SK-N-MC (cell line): ENCODE data around the gene RCL1.

Experiments used
- DNase-seq: peaks from one replicate; pipeline ENCODE4 v3.0.0-alpha.2; 2011; ENCODE audit warnings: low read depth, low spot score
- H3K27ac ChIP-seq: fragments of 200-600 bp; sonication (generic); 2 replicates; pipeline ENCODE4 v1.5.1; 2016; ENCODE audit warnings: mixed run types
- H3K36me3 ChIP-seq: fragments of 200-600 bp; sonication (generic); 2 replicates; pipeline ENCODE4 v1.6.1; 2017; ENCODE audit warnings: antibody characterized with exemption, low read length, mixed read lengths; ENCODE audit not compliant: insufficient read depth
- H3K4me3 ChIP-seq: fragments of 200-600 bp; sonication (generic); 2 replicates; pipeline ENCODE4 v1.5.1; 2016
- H3K9ac ChIP-seq: fragments of 200-600 bp; sonication (generic); 2 replicates; pipeline ENCODE4 v1.8.0; 2017; ENCODE audit warnings: mixed run types, mixed read lengths; ENCODE audit not compliant: insufficient read length
- H3K9me3 ChIP-seq: fragments of 200-600 bp; sonication (generic); 2 replicates; pipeline ENCODE4 v1.6.1; 2017; ENCODE audit warnings: low read depth, mild to moderate bottlenecking, antibody characterized with exemption, low read length, moderate library complexity, mixed read lengths
- EZH2 ChIP-seq: fragments of 200-600 bp; sonication (generic); IDR thresholded peaks from one replicate; pipeline ENCODE4 v1.6.1; 2017; ENCODE audit warnings: antibody characterized with exemption
- FOXP2 ChIP-seq: optimal IDR thresholded peaks from 2 replicates; pipeline ENCODE3; 2011; ENCODE audit warnings: mild to moderate bottlenecking, moderate library complexity; ENCODE audit not compliant: insufficient read depth; ENCODE audit errors: extremely low read length, control extremely low read depth
- POLR2AphosphoS5 ChIP-seq: IDR thresholded peaks from 2 replicates; pipeline ENCODE4 v1.6.1; 2012; ENCODE audit warnings: mild to moderate bottlenecking, low read depth, low read length, borderline replicate concordance

The RCL1 gene

GRCh38 chr9:4864234-4864661 is 71.5 kb downstream of the RCL1 start:
- DNase-seq, result no peak
- TF ChIP-seq POLR2AphosphoS5 (no peak), EZH2 (no peak), FOXP2 (no peak)
- Histone ChIP-seq H3K36me3 (peaks cover 18% of the 10 kb centered on the region), H3K27ac (no peak overlapping the region), H3K9me3 (no peaks in the 10 kb centered on the region), H3K4me3 (no peak overlapping the region), H3K9ac (no peak overlapping the region)

- Histone ChIP-seq H3K9ac (no peak overlapping the region), H3K4me3 (no peak overlapping the region), H3K9me3 (no peaks in the 10 kb centered on the region), H3K27ac (no peak overlapping the region), H3K36me3 (peaks cover 16% of the 10 kb centered on the region)
- TF ChIP-seq POLR2AphosphoS5 (no peak), FOXP2 (no peak), EZH2 (no peak)
- no peak for DNase-seq
Observed at GRCh38 chr9:4864698-4865097, 72.0 kb downstream of the RCL1 start.

GRCh38 chr9:4865681-4866080 is 72.9 kb downstream of the RCL1 start:
- Histone ChIP-seq H3K9ac (no peak overlapping the region), H3K4me3 (no peak overlapping the region), H3K9me3 (no peaks in the 10 kb centered on the region), H3K27ac (no peak overlapping the region), H3K36me3 (peaks cover 9% of the 10 kb centered on the region)
- TF ChIP-seq FOXP2, result no peak
- TF ChIP-seq POLR2AphosphoS5, result no peak
- no peak for TF ChIP-seq EZH2
- DNase-seq, result no peak

GRCh38 chr9:4866239-4866969 is 73.7 kb downstream of the RCL1 start:
- Histone ChIP-seq H3K27ac (no peak overlapping the region), H3K9ac (no peak overlapping the region), H3K4me3 (no peak overlapping the region), H3K36me3 (peaks cover 2% of the 10 kb centered on the region; the same call in 1 of the 2 replicates), H3K9me3 (no peaks in the 10 kb centered on the region)
- DNase-seq, result no peak
- TF ChIP-seq POLR2AphosphoS5, result no peak
- TF ChIP-seq FOXP2, result no peak
- TF ChIP-seq EZH2, result no peak

GRCh38 chr9:4873066-4873465 is 80.3 kb downstream of the RCL1 start:
- H3K4me3 ChIP-seq, result no peak overlapping the region
- TF ChIP-seq POLR2AphosphoS5, result no peak
- no peak for TF ChIP-seq FOXP2
- TF ChIP-seq EZH2, result no peak
- H3K9me3 ChIP-seq, result no peaks in the 10 kb centered on the region
- no peaks in the 10 kb centered on the region for H3K36me3 ChIP-seq
- no peak overlapping the region for H3K27ac ChIP-seq
- H3K9ac ChIP-seq, result no peak overlapping the region
- DNase-seq, result no peak

GRCh38 chr9:4875559-4875958 is 82.8 kb downstream of the RCL1 start:
- H3K9me3 ChIP-seq, result no peaks in the 10 kb centered on the region
- no peak for TF ChIP-seq POLR2AphosphoS5
- TF ChIP-seq FOXP2, result no peak
- no peak for TF ChIP-seq EZH2
- no peak overlapping the region for H3K27ac ChIP-seq
- H3K4me3 ChIP-seq, result no peak overlapping the region
- H3K36me3 ChIP-seq, result no peaks in the 10 kb centered on the region
- no peak overlapping the region for H3K9ac ChIP-seq
- DNase-seq, result no peak

- H3K9me3 ChIP-seq, result no peaks in the 10 kb centered on the region
- DNase-seq, result no peak
- no peak overlapping the region for H3K27ac ChIP-seq
- no peak for TF ChIP-seq EZH2
- no peak for TF ChIP-seq POLR2AphosphoS5
- TF ChIP-seq FOXP2, result no peak
- H3K36me3 ChIP-seq, result no peaks in the 10 kb centered on the region
- H3K4me3 ChIP-seq, result no peak overlapping the region
- no peak overlapping the region for H3K9ac ChIP-seq
Observed at GRCh38 chr9:4879115-4879558, 86.4 kb downstream of the RCL1 start.

GRCh38 chr9:4883326-4883873 is 90.7 kb downstream of the RCL1 start:
- H3K27ac ChIP-seq, result no peak overlapping the region
- no peaks in the 10 kb centered on the region for H3K36me3 ChIP-seq
- H3K9ac ChIP-seq, result no peak overlapping the region
- TF ChIP-seq POLR2AphosphoS5, result no peak
- no peak for TF ChIP-seq EZH2
- TF ChIP-seq FOXP2, result no peak
- H3K4me3 ChIP-seq, result no peak overlapping the region
- DNase-seq, result no peak
- H3K9me3 ChIP-seq, result no peaks in the 10 kb centered on the region

- no peaks in the 10 kb centered on the region for H3K36me3 ChIP-seq
- H3K4me3 ChIP-seq, result no peak overlapping the region
- no peak overlapping the region for H3K9ac ChIP-seq
- DNase-seq, result no peak
- TF ChIP-seq FOXP2 (no peak), POLR2AphosphoS5 (no peak), EZH2 (no peak)
- no peaks in the 10 kb centered on the region for H3K9me3 ChIP-seq
- no peak overlapping the region for H3K27ac ChIP-seq
Observed at GRCh38 chr9:4886698-4887097, 94.0 kb downstream of the RCL1 start.

- no peak for DNase-seq
- H3K9ac ChIP-seq, result no peak overlapping the region
Observed at GRCh38 chr9:4887556-4887955, 94.8 kb downstream of the RCL1 start.

More at GRCh38 chr9:4887556-4887955, 94.8 kb downstream of the RCL1 start:
- TF ChIP-seq EZH2 (no peak), FOXP2 (no peak), POLR2AphosphoS5 (no peak)
- Histone ChIP-seq H3K36me3 (no peaks in the 10 kb centered on the region), H3K27ac (no peak overlapping the region), H3K4me3 (no peak overlapping the region), H3K9me3 (no peaks in the 10 kb centered on the region)
